ENCODE data around the gene TACR2.
"Not testable (repeated sequence)": the region's sequence is repeated elsewhere in the genome, so short reads cannot be mapped to it uniquely, and the experiment has no call there.

TACR2 gene

GRCh38 chr10:69450395-69450794, 33.7 kb upstream of the TACR2 start:
- DNase-seq = not testable (repeated sequence)

- DNase-seq = peak in 1 of 2 experiments; percentile 32
These were observed 33.1 kb upstream of the TACR2 start for GRCh38 chr10:69449841-69450240.

GRCh38 chr10:69446650-69447151, 30.0 kb upstream of the TACR2 start:
- DNase-seq = no peak

- no peak for DNase-seq
These were observed 29.5 kb upstream of the TACR2 start for GRCh38 chr10:69446229-69446628.

- no peak for DNase-seq
These were observed 28.3 kb upstream of the TACR2 start for GRCh38 chr10:69445041-69445440.

GRCh38 chr10:69443354-69443753, 26.6 kb upstream of the TACR2 start:
- DNase-seq = no peak

- DNase-seq = no peak
These were observed 23.2 kb upstream of the TACR2 start for GRCh38 chr10:69439813-69440506.

GRCh38 chr10:69439350-69439739, 22.6 kb upstream of the TACR2 start:
- DNase-seq = no peak

GRCh38 chr10:69438536-69439349, 22.0 kb upstream of the TACR2 start:
- DNase-seq = no peak

GRCh38 chr10:69437321-69438259, 20.9 kb upstream of the TACR2 start:
- DNase-seq = no peak

- no peak for DNase-seq
These were observed 19.3 kb upstream of the TACR2 start for GRCh38 chr10:69435966-69436520.

GRCh38 chr10:69434926-69435325, 18.2 kb upstream of the TACR2 start:
- DNase-seq = no peak

- no peak for DNase-seq
These were observed 17.5 kb upstream of the TACR2 start for GRCh38 chr10:69434169-69434568.

GRCh38 chr10:69428165-69428564, 11.4 kb upstream of the TACR2 start:
- no peak for DNase-seq

- no peak for DNase-seq
These were observed 9.6 kb upstream of the TACR2 start for GRCh38 chr10:69426376-69426727.

- DNase-seq = peak in 1 of 2 experiments; percentile 24
These were observed 9.0 kb upstream of the TACR2 start for GRCh38 chr10:69425511-69426298.

GRCh38 chr10:69425041-69425440, 8.3 kb upstream of the TACR2 start:
- no peak for DNase-seq

- no peak for DNase-seq
These were observed 6.0 kb upstream of the TACR2 start for GRCh38 chr10:69422676-69423075.

- DNase-seq = no peak
These were observed 5.0 kb upstream of the TACR2 start for GRCh38 chr10:69421611-69422308.

GRCh38 chr10:69419744-69420126, 3.0 kb upstream of the TACR2 start:
- no peak for DNase-seq

GRCh38 chr10:69419096-69419743, 2.5 kb upstream of the TACR2 start:
- no peak for DNase-seq
